GM19328 (cell line): ENCODE data around the gene MCIDAS.

ENCODE experiments used
- ATAC-seq: cut with Tn5 transposase; IDR thresholded peaks from one replicate; pipeline ENCODE4 v1.9.1; 2021; ENCODE audit warnings: mild to moderate bottlenecking, moderate library complexity; ENCODE audit not compliant: unreplicated experiment

Gene MCIDAS

DNA sequence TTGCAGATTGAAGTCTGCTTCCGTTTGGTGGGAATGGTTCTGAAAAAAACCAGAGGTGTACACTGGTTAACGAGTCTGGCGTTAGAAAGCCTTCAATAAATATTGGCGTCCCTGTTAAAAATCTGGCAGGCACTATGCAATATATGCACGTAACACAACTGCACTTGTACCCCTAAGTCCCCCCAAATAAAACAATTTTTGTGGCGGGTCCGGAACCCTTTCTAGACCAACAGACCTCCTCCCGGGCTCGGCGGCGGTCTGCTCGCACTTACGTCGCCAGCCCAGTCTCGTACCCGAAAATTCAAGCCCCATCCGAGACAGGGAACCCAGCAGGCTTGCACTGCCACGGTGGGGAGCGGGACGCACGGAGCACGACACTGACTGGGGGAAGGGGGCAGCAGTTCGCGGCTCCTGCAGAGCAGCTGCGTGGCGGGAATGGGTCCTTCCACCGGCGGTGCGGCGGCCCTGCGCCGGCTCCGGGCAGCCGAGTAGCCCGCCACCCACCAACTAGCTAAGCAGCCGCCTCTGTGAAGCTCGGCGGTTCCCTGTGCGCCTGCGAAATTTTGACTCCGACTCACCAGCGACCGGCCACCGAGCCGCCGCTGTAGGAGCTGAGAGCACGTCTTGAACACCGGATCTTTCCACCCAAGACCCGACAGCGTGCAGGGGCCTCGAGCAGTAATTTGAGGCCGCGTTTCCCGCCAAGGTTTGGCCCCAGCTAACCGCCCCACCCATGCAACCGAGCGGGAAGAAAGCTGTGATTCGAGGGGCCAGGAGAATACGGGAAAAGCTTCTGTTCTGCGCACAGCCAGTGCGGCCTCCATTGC lies 3.9 kb downstream of the MCIDAS start:
- ATAC-seq = no peak

DNA sequence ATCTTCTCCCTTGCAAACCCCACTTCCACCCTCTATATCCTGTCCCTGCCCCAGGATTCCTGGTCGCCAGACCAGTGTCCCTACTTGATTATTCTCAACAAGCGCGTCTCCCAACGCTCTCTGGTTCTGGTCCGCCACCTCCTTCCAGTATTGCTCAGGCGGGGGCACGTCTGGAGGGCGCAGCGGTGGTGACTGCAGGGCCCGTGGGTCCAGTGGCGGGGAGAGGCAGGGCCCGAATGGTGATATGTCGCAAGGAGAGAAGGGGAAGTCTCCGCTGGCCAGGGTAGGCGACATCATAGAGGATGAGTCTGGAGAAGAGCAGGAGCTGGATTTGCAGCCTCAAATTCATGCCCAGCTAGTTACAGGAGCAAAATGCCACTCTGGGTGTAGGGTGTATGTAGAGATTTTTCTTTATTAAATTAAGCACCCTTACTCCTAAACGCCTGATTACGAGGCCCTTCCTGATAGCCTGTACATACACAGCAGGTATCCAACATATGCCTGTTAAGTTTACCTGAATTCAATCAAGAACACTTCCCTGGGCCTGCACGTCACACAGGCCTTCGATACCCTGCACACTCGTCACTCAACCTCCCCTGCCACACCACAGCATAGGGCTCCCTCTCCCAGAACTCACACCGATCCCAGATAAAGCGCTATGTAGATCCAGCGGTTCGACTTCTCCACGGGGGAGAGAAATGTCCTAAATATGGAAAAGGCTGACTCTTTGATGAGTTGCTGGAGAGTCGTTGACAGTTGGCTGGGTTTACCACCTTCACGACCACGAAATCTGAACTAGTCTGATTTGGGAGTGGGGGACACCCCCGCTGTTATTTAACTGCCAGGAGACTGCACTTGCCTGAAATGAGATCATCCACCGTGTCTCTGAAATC lies 4.8 kb downstream of the MCIDAS start:
- no peak for ATAC-seq

DNA sequence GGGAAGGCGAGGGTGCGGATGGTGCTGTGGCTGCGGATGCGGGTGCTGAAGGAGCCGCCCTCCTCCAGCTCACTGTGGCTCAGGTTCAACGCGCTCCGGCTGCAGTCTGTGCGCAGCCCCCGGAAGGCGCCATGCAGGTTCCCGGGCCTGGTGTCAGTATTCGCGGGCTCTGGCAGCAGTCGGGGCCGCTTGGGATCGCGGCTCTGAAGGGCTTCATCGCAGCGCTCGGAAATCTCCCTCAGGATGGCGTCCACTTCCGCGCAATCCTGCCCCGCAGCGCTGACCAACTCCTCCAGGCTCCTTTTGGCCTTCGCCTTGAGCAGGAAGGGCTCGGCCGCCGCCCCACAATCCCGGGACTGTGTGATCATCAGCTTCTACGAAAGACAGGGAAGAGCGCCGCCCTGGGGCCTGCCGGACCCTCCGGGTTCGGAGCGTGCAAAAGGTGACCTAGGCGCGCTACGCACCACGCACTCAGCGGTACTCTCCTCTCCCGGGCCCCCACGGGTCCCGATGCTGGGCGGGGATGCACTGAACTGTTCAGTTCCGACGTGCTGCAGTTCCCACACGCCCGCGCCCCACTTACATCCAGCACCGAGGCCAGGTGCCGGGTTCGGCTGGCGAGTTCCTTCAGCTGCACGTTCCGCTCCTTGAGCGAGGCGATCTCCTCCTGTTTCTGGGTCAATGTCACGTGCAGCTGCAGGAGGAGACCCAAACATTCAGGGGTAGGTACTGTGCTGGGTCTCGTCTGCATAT lies 6.5 kb downstream of the MCIDAS start:
- ATAC-seq = no peak

DNA sequence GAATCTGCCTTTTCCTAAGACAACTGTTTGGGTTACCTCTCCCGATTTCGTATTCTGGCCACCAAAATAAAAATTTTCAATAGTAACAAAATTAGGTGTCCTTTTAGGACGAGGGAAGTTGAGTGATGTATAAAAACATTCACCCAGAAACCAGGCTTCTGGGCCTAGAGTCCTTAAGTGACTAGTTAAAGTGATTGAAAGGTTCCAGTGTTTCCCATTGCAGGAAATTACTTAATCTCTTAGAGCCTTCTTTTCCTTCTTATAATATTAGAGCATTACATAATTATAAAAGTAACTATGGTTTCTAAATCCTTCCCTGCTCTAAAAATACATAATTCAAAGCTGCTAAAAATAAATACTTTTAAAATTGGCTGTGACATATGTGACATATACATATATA lies 7.3 kb downstream of the MCIDAS start:
- ATAC-seq = no peak

DNA sequence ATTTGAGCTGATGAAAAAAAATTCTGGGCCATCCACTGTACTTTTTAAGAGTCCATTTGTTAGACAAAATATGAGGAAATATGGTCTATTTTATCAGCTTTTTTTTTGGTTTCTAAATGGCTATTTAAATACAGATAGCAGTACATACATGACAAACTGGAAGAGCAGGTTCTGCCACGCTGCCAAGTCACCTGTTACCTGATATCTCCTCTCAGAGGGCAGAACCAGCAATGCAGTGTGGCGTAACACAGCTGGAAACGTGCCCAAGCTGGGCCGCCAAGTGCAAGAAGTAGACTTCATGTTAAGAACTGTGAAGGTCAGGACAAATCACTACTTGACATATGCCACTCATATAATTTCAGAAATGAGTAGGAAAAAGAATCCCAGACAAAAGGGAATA lies 8.1 kb downstream of the MCIDAS start:
- no peak for ATAC-seq

DNA sequence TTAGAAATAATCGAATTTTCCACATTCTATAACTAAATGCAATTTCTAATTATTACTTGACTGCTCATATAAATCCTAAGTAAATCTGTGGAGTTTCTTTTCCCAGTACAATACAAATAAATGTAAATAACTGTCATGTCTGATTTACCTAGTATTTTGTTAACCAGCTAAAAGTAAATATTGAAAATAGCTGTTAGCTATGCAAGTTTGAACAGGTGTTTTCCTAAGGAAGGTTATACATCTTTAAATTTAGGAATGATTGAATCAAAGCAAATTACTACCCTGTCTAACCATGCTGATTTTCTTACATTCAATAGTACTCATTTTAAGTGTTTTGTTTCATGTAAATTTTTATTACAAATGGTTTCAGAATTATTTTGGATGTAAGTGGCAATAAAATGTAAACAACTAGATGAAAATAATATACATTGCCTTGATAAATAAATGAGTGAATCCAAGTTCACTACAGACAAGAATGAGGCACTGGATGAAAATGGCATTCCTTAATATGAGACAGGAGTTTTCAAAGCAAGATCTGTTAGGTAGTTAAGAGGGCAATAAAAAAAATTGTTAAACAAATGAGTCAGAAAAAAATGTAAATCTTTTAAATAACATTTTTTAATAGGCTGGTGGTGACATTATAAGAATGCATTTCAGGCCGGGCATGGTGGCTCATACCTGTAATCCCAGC lies 15.8 kb downstream of the MCIDAS start:
- ATAC-seq = no peak

DNA sequence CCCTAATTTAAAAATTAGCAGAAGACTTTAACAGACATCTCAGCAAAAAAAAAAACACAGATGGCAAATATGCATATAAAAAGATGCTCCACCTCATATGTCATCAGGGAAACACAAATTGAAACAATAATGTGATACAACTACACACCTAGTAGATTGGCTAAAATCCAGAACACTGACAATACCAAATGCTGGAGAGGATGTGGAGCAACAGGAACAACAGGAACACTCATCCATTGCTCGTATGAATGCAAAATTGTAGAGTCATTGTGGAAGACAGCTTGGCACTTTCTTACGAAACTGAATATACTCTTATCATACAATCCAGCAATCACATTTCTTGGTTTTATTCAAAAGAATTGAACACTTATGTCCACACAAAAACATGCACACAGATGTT lies 22.1 kb downstream of the MCIDAS start:
- no peak for ATAC-seq

DNA sequence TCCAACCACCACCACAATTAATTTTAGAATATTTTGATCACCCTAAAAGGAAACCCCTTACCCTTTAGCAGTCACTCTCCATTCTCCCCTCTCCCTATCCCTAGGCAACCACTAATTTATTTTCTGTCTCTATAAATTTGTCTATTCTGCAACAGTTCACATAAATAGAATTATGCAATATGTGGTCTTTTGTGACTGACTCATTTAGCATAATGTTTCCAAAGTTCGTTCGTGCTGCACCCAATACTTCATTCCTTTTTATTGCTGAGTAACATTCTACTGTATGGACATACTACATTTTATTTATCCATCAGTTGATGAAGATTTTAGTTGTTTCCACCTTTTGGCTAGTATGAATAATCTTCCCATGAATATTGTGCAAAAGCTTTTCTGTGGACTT lies 36.0 kb downstream of the MCIDAS start:
- ATAC-seq = no peak

DNA sequence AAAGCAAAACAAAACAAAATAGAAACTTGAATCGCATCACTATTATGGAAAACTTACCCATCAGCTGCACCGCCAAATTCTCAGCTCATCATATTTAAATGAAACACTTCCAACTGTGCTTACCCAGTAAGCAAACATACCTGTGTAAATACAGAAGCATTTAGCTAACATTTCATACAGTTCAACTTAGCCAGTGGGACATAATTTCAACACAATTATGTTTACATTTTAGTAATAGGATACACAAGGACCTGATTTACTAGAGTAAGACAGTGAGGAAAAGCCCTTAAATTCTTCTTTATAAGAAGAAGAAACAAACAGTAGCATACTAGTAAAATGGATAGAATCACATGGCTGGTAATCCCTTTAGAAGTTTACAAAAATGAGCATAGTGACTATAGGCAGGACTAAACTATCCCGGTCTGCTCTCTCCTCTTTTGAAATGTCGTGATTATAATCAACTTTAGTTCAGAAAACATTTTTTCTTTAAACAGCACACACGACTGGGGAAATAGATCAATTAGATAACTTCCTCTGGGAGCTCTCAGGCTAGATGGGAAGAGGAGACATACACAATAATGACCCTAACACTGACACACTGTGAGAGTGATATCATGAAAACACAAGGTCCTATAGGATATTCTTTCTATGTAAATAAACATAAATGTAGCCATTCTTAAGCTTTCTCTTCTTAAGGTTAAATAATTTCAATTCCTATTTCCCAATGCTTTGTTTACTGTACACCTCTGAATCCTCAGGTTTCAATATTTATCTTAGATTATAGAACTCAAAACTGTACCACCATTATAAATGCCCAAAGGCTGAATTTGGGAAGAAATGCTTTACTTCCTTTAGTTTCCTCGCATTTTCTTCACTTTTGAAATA lies 38.2 kb downstream of the MCIDAS start:
- ATAC-seq = no peak

DNA sequence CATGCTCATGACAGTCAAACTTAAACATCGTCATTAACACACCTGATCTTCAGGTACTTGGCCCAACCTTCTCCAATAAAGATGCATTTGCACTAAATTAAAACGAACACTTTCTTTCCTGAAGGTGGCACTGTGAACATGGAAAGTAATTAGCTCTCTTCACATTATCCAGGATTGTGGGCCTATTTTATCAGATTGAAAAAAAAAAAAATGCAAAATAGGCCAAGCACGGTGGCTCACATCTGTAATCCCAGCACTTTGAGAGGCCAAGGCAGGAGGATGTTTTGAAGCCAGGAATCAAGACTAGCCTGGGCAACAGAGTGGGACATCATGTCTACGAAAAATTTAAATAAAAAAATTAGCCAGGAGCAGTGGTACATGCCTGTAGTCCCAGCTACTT lies 39.7 kb downstream of the MCIDAS start:
- ATAC-seq = no peak

DNA sequence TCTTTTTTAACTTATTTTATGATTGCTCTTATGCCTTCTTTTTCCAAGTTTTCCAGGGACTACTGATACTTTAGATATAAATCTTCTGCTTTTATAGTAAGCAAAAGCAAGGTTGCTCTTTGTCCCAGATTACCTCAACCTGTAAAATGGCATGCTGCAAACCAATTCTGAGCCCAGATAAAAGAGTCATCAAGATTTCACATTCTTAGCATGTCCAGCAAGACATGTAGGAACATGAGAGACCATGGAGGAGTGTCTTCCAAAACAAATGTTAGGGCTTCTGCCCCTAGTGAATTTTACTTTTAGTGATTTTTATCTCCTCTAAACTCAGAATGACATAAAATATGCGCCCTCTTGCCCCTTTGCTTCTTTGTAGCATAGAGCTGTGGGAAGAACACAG lies 47.1 kb downstream of the MCIDAS start:
- ATAC-seq = no peak

DNA sequence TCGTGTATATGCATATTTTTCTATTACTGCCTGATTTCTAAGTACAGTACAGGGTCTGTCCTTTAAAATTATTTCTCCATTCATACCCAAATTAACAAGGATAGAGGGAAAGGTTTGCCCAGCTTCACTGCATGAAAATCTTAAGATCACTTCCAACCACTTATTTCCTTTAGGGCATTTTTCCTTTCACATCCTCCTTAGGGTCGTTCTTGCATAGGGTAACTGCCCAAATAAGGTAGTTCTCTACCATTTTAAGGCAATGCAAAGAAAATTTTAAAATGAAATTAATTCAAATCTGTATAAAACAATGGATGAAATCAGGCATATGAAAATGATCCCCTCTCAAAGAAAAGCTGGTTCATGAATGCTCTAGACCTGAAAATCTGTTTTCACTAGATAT lies 50.0 kb downstream of the MCIDAS start:
- ATAC-seq = no peak

DNA sequence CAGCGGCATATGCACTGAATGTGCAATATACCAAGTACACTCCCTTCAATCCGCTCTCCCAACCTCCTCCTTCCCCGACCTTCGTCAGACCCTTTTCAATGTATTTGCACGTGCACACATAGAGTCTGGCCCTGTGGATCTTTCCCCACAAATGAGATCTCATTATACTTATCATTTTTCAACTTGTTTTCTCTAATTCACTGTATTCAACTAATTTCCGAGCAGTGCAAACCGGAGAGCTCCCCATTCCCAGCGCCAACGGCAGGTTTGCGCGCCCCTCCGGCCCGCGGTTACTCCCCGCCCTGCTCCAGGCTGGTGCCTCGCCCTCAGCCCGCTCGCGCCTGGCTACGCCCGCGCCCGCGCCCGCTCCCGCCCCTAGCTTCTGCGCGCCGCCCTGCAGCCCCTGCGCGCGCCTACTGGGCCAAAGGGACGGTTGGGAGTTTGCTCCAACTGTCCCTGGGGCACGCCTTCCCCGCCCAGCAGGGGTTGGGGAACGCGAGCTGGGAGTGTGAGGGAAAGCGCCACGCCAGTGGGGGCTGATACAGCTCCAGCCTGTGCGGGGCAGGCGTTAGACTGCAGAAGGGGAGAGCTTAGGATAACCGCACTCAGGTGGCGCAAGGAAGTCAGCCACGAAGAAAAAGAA lies 50.8 kb downstream of the MCIDAS start:
- no peak for ATAC-seq

DNA sequence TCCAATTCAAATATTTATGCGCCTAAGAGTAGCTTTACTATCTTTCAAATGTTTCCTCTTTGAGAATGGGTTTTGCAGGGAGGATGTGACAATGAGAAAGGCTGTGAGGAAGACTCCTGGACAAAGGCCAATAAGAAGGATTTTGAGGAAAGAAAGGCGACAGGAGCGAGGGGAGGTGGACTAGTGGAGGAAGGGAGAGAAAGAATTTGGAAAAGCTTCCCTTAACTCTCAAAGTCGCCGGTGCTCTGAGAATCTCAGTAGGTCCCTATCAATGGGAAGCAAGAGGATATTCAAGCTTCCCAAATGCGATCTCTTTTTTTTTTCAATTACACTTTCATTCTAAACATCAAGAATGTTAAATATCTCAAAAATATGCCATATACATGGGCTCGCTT lies 51.3 kb downstream of the MCIDAS start:
- ATAC-seq = no peak

DNA sequence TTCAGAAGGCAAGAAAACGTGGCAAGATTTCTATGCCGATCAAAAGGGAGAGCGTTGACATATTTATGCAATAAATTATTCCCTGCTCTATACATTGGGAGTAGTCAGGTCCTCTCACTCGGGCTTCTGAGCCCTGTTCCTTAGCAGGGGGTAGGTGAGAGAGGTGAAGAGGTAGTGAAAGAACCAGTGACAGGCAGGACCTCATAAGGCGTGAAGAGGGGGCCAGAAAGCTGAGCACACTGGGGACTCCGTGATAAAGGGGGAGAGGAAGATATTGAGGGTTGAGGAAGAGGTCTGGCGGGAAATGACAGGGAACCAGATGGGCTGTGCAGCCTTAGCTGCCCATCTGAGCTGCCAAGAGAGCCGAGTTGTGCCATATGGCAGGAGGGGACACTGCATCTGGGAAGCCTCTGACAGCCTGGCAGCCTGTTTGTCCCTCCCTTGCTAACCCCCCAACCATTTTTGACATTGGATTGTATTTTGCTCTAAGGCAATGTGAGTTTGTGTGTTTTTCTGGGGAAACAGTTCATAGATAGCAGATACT lies 53.4 kb downstream of the MCIDAS start:
- ATAC-seq = no peak

DNA sequence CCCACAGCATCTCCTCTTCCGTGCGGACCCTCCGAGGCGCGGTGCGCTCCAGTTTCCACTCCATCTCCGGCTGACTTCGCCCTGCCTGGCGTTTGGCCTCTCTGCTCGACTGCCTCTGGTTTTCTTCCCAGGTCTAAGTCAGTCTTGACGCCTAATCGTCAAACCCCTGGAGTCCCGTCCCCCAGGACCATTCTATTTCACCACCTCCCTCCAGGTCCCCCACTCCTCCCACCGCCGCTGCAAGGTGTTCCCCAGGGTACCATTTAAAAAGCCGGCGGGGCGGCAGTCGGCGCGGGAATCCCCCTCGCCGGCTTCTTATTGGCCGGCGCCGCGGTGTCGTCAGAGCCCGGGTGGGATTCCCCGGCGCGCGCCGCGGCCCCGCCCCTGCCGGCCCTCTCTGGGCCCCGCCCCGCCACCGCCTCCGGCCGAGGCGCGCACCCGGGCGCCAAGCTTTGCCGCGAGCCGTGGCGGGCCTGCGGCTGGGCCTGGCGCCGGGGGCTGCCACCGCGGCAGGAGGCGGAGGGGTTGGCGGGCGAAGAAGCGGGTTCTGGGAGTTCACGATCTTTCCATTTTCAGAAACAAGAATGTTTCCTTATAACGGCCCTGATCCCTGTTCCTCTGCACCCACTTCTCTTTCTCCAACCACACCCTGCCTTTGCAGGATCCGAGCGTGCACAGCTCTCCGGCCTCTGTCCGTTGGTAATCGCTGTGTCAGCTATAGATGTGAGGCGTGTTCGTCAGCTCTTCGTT lies 54.0 kb downstream of the MCIDAS start, which contains the start of gene CDC20B:
CDC20B (minus strand) TSS at position 241 of the 750 bp plus-strand sequence; CDS start at position 64, 177 bp downstream.
- ATAC-seq = peak; percentile 78

DNA sequence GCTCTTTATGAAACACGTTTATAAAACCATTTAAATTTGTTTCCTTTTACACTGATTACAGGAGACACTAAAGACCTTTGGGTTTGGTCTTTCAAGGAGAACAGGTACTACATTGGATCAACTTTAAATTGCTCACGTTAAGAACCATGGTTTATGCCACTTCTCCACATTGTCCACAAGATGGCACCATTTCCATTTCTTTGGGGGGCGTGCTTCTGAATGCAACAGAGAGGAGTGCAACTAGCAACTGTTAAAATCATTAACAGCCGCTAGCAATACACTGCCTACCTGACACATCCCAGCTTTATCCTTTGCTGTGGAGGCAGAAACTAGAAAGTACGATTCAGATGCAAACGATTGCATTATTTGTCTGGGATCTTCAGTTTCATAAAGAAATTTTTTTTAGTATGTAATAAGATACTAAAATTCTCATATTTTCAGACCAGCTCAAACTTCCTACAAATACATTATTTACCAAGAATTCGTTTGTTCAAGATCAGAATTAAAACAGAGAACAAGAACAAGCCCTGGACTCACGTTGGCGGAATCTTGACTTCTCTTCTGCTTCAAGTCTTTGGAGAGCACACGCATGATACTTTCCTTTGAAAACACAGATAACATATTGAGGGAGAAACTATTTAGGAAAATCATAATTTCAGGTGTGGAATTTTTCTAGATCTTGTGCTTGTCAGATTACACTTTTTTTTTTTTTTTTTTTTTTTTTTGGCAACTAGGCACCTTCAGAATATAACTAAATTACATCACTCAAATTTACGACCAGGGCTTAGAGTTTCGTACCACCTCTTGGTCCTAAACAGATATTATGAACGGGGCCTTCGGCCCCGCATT lies 54.8 kb downstream of the MCIDAS start:
- peak; percentile 50 for ATAC-seq
